ENCODE results near the gene PAFAH1B2.
A peak's percentile ranks its signal among the peaks of the same experiment; 100 is the strongest.

Gene PAFAH1B2

GRCh38 chr11:117193130-117194020 lies 49.3 kb downstream of the PAFAH1B2 start:
- no peak overlapping the region for H3K9ac ChIP-seq (ENCODE audit: low read depth, low read length)
- no peaks in the 10 kb centered on the region for H3K9me3 ChIP-seq (ENCODE audit: insufficient read depth, low read depth, low read length)
- H3K4me1 ChIP-seq (ENCODE audit: insufficient read depth, low read length) = peaks cover 6% of the 10 kb centered on the region
- H3K27me3 ChIP-seq (ENCODE audit: insufficient read depth, low read length) = no peaks in the 10 kb centered on the region
- WGBS = 93% methylated on average over 15 of the region's 15 CpGs
- H3K36me3 ChIP-seq (ENCODE audit: insufficient read depth, low read length) = peaks cover 44% of the 10 kb centered on the region
- H3K4me3 ChIP-seq (ENCODE audit: low read length) = no peak overlapping the region
- H3K27ac ChIP-seq (ENCODE audit: low read depth, low read length) = no peak overlapping the region

- Histone ChIP-seq H3K9me3 (ENCODE audit: insufficient read depth, low read depth, low read length) (no peaks in the 10 kb centered on the region), H3K27ac (ENCODE audit: low read depth, low read length) (no peak overlapping the region), H3K27me3 (ENCODE audit: insufficient read depth, low read length) (no peaks in the 10 kb centered on the region), H3K4me3 (ENCODE audit: low read length) (no peak overlapping the region), H3K9ac (ENCODE audit: low read depth, low read length) (no peak overlapping the region), H3K36me3 (ENCODE audit: insufficient read depth, low read length) (peaks cover 35% of the 10 kb centered on the region), H3K4me1 (ENCODE audit: insufficient read depth, low read length) (peaks cover 11% of the 10 kb centered on the region)
- WGBS = 83% methylated on average over 5 of the region's 5 CpGs
Observed at GRCh38 chr11:117194267-117194666, 50.2 kb downstream of the PAFAH1B2 start.

GRCh38 chr11:117195258-117195657 lies 51.2 kb downstream of the PAFAH1B2 start:
- Histone ChIP-seq H3K9me3 (ENCODE audit: insufficient read depth, low read depth, low read length) (no peaks in the 10 kb centered on the region), H3K27ac (ENCODE audit: low read depth, low read length) (no peak overlapping the region), H3K4me3 (ENCODE audit: low read length) (no peak overlapping the region), H3K36me3 (ENCODE audit: insufficient read depth, low read length) (peaks cover 27% of the 10 kb centered on the region), H3K27me3 (ENCODE audit: insufficient read depth, low read length) (no peaks in the 10 kb centered on the region), H3K9ac (ENCODE audit: low read depth, low read length) (no peak overlapping the region), H3K4me1 (ENCODE audit: insufficient read depth, low read length) (peaks cover 14% of the 10 kb centered on the region)
- WGBS = 94% methylated on average over 4 of the region's 4 CpGs

GRCh38 chr11:117195761-117196160 lies 51.7 kb downstream of the PAFAH1B2 start:
- 94% methylated on average over 19 of the region's 19 CpGs for WGBS
- peaks cover 27% of the 10 kb centered on the region for H3K36me3 ChIP-seq (ENCODE audit: insufficient read depth, low read length)
- no peaks in the 10 kb centered on the region for H3K27me3 ChIP-seq (ENCODE audit: insufficient read depth, low read length)
- H3K9me3 ChIP-seq (ENCODE audit: insufficient read depth, low read depth, low read length) = no peaks in the 10 kb centered on the region
- H3K4me1 ChIP-seq (ENCODE audit: insufficient read depth, low read length) = peaks cover 18% of the 10 kb centered on the region
- H3K9ac ChIP-seq (ENCODE audit: low read depth, low read length) = no peak overlapping the region
- H3K27ac ChIP-seq (ENCODE audit: low read depth, low read length) = no peak overlapping the region
- no peak overlapping the region for H3K4me3 ChIP-seq (ENCODE audit: low read length)

GRCh38 chr11:117197006-117197405 lies 52.9 kb downstream of the PAFAH1B2 start:
- Histone ChIP-seq H3K4me1 (ENCODE audit: insufficient read depth, low read length) (peaks cover 21% of the 10 kb centered on the region), H3K27ac (ENCODE audit: low read depth, low read length) (no peak overlapping the region), H3K36me3 (ENCODE audit: insufficient read depth, low read length) (peaks cover 25% of the 10 kb centered on the region), H3K9ac (ENCODE audit: low read depth, low read length) (no peak overlapping the region), H3K9me3 (ENCODE audit: insufficient read depth, low read depth, low read length) (no peaks in the 10 kb centered on the region), H3K27me3 (ENCODE audit: insufficient read depth, low read length) (no peaks in the 10 kb centered on the region), H3K4me3 (ENCODE audit: low read length) (no peak overlapping the region)
- WGBS = 92% methylated on average over 6 of the region's 7 CpGs

GRCh38 chr11:117197516-117198456 lies 53.7 kb downstream of the PAFAH1B2 start:
- Histone ChIP-seq H3K36me3 (ENCODE audit: insufficient read depth, low read length) (peaks cover 29% of the 10 kb centered on the region), H3K9me3 (ENCODE audit: insufficient read depth, low read depth, low read length) (no peaks in the 10 kb centered on the region), H3K4me1 (ENCODE audit: insufficient read depth, low read length) (peaks cover 21% of the 10 kb centered on the region), H3K27me3 (ENCODE audit: insufficient read depth, low read length) (no peaks in the 10 kb centered on the region), H3K9ac (ENCODE audit: low read depth, low read length) (peak overlapping the region; percentile 83; the same call in 1 of the 2 replicates), H3K4me3 (ENCODE audit: low read length) (peak overlapping the region; percentile 54; the same call in 1 of the 2 replicates), H3K27ac (ENCODE audit: low read depth, low read length) (peak overlapping the region; percentile 95)
- WGBS = 61% methylated on average over 16 of the region's 17 CpGs

- Histone ChIP-seq H3K27ac (ENCODE audit: low read depth, low read length) (peak overlapping the region; percentile 95), H3K4me3 (ENCODE audit: low read length) (peak overlapping the region; percentile 54), H3K4me1 (ENCODE audit: insufficient read depth, low read length) (peaks cover 21% of the 10 kb centered on the region), H3K9me3 (ENCODE audit: insufficient read depth, low read depth, low read length) (no peaks in the 10 kb centered on the region), H3K36me3 (ENCODE audit: insufficient read depth, low read length) (peaks cover 29% of the 10 kb centered on the region), H3K9ac (ENCODE audit: low read depth, low read length) (peak overlapping the region; percentile 83), H3K27me3 (ENCODE audit: insufficient read depth, low read length) (no peaks in the 10 kb centered on the region)
- WGBS = 49% methylated on average over 4 of the region's 4 CpGs
Observed at GRCh38 chr11:117198613-117199012, 54.5 kb downstream of the PAFAH1B2 start.

GRCh38 chr11:117199053-117199915 lies 55.2 kb downstream of the PAFAH1B2 start, which contains the start of gene TAGLN:
TSS of gene TAGLN (plus strand) at chr11:117199370. CDS start at chr11:117203014, 3,644 bp downstream.
- H3K4me1 ChIP-seq (ENCODE audit: insufficient read depth, low read length) = peaks cover 21% of the 10 kb centered on the region
- H3K27ac ChIP-seq (ENCODE audit: low read depth, low read length) = peak within 1 kb of the TSS; percentile 98
- peaks cover 32% of the 10 kb centered on the region for H3K36me3 ChIP-seq (ENCODE audit: insufficient read depth, low read length)
- H3K9ac ChIP-seq (ENCODE audit: low read depth, low read length) = peak within 1 kb of the TSS; percentile 83
- H3K27me3 ChIP-seq (ENCODE audit: insufficient read depth, low read length) = no peaks in the 10 kb centered on the region
- peak within 1 kb of the TSS; percentile 54 for H3K4me3 ChIP-seq (ENCODE audit: low read length)
- 5% methylated on average over 34 of the region's 34 CpGs for WGBS
- H3K9me3 ChIP-seq (ENCODE audit: insufficient read depth, low read depth, low read length) = no peaks in the 10 kb centered on the region

GRCh38 chr11:117199916-117200812 lies 56.1 kb downstream of the PAFAH1B2 start:
- peak overlapping the region; percentile 54 for H3K4me3 ChIP-seq (ENCODE audit: low read length)

More at GRCh38 chr11:117199916-117200812, 56.1 kb downstream of the PAFAH1B2 start:
- Histone ChIP-seq H3K36me3 (ENCODE audit: insufficient read depth, low read length) (peaks cover 39% of the 10 kb centered on the region), H3K4me1 (ENCODE audit: insufficient read depth, low read length) (peaks cover 21% of the 10 kb centered on the region), H3K27me3 (ENCODE audit: insufficient read depth, low read length) (no peaks in the 10 kb centered on the region), H3K9me3 (ENCODE audit: insufficient read depth, low read depth, low read length) (no peaks in the 10 kb centered on the region), H3K27ac (ENCODE audit: low read depth, low read length) (peak overlapping the region; percentile 98), H3K9ac (ENCODE audit: low read depth, low read length) (peak overlapping the region; percentile 83)
- WGBS = 19% methylated on average over 11 of the region's 13 CpGs

All from HUES64 (cell line).